HEK293 (cell line): ENCODE measurements around the gene CREBRF.

Experiments used
- BCL11A ChIP-seq: fragments of 450-650 bp; formaldehyde crosslinking; IDR thresholded peaks from 2 replicates; pipeline ENCODE4 v1.5.1; 2016; ENCODE audit warnings: low read depth, missing biosample characterization, missing genetic modification characterization
- CTCF ChIP-seq: fragments of 450-650 bp; formaldehyde crosslinking; IDR thresholded peaks from 2 replicates; pipeline ENCODE4 v1.5.1; 2016; ENCODE audit warnings: missing biosample characterization, missing genetic modification characterization
- ZNF404 ChIP-seq: fragments of 450-650 bp; formaldehyde crosslinking; IDR thresholded peaks from 2 replicates; pipeline ENCODE4 v1.5.1; 2017; ENCODE audit warnings: missing biosample characterization, missing genetic modification characterization
- ZNF510 ChIP-seq: fragments of 450-650 bp; formaldehyde crosslinking; IDR thresholded peaks from 2 replicates; pipeline ENCODE4 v1.5.1; 2018; ENCODE audit warnings: mild to moderate bottlenecking, missing genetic modification characterization, missing biosample characterization; ENCODE audit not compliant: insufficient replicate concordance

DNA sequence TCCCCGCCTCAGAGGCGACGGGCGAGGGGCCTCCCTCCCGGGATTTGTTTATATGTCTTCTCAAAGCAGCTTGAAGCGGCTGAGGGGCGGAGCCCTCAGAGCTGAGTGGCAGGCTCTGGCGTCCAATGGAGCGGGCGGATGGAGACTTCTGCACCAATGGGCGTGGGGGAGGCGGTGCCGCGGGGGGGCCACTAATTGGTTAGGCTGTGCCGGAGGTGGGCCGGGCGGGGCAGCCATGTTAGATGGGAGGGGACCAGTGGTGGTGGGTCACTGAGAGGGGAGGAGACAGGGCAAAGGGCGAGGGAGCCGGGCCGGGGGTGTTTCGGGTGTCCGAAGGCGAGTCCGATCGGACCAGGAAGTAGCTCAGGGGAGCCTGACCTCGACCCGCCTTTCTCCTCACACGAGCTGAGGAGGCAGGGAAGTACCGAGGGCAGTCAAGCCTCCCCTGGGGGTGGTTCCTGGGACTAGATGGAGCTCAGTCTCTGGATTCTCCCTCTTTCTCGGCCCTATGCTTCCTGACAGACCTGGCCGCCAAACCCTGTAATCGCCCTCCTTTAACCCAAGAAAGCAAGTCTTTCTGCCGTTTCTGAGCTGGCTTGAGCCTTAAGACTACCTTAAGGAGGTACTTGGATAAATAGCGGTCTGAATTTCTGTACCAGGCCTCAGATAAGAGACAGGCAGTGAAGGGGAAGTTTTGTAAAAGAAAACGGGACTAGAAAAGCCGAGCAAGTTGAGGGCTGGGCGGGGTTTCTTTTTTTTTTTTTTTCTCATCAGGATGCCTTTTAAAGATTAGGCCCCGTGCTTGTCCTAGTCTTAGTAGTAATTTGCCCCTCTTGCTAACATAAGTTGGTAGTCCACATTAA lies 1.1 kb downstream of the CREBRF start:
- TF ChIP-seq ZNF510 (tag by site-specific recombination) = no peak
- peak; percentile 93 for TF ChIP-seq BCL11A (tag by site-specific recombination)
- TF ChIP-seq CTCF (tag by site-specific recombination) = peak; percentile 35; the same call in 1 of the 2 replicates
- TF ChIP-seq ZNF404 (tag by site-specific recombination) = no peak
